ENCODE data around the gene PIK3C2G. TPM values are rescaled to one million over a fixed set of nuclear protein-coding genes. Genes with fewer than 3 reads are reported as not detected.

The PIK3C2G gene
- total RNA-seq, 1 donor from 2014 or later, result 4.6 TPM

DNA sequence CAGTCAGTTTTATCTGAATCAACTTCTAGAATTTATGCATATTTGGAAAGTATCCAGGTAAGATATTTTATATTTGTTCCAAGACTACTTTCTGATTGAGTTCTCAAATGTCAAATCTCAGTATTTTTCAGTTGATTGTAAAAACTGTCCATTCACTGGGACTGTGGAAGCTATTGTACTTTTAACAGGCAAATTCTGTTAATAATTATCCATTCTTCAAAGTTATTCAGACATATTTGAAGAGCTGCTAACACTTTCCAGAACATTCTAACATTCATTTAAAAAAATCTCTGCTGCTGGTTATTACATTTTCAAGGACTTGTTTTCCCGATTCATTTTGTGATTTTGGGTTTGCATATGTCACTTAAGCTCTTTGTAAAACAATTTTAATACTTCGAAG, 59.7 kb downstream of the PIK3C2G start:
- Mint-ChIP-seq H3K36me3 (peaks cover 18% of the 10 kb centered on the region), H3K4me1 (ENCODE audit: unreplicated experiment) (no peaks in the 10 kb centered on the region), H3K4me3 (no peak overlapping the region), H3K9me3 (no peaks in the 10 kb centered on the region), H3K27me3 (no peaks in the 10 kb centered on the region), H3K27ac (no peak overlapping the region)
- TF ChIP-seq CTCF (conservative IDR thresholded peaks at IDR 0.05), result no peak
- DNase-seq (ENCODE audit: extremely low spot score, unreplicated experiment), result no peak

DNA sequence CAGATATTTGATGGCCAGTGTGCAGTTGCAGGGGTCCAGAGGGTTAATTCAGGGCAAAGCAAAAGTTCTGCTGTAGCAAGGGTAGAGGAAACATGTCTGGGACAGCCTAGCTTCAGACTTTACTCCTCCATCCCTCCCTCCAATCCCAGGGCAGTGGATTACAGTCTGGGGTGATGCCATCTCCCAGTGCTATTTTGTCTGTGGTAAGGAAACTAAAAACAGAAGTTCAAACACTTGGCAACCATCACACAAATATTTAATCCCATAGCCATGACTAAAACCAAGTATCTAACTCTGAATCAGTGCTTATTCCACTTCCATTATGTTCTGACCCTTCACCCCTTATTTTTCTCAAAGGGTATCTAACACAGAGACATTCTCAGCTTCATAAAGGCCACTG, 61.8 kb downstream of the PIK3C2G start:
- Mint-ChIP-seq H3K9me3 (no peaks in the 10 kb centered on the region), H3K27me3 (no peaks in the 10 kb centered on the region), H3K4me1 (ENCODE audit: unreplicated experiment) (no peaks in the 10 kb centered on the region), H3K4me3 (no peak overlapping the region), H3K27ac (no peak overlapping the region), H3K36me3 (peaks cover 18% of the 10 kb centered on the region)
- no peak for DNase-seq (ENCODE audit: extremely low spot score, unreplicated experiment)
- no peak for TF ChIP-seq CTCF (conservative IDR thresholded peaks at IDR 0.05)

DNA sequence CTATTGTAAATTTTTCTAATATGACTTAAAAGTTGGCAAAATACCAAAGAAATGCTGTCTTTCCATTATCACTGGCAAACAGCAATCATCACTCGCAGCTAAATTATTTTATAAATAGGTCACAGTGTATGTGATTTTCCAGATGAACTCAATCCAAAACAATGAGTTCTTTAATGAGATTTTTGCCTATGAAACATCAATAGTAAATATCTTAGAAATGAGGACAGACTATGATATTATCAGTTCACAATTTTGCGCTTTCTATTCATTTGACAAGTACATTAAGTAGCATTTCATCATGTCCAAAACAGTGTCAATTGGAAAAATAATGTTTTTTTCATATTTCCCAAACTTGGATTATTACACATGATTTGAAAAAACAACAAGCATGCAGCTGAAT, 65.7 kb downstream of the PIK3C2G start:
- Mint-ChIP-seq H3K4me3 (no peak overlapping the region), H3K36me3 (peaks cover 5% of the 10 kb centered on the region), H3K27me3 (no peaks in the 10 kb centered on the region), H3K27ac (no peak overlapping the region), H3K4me1 (ENCODE audit: unreplicated experiment) (no peaks in the 10 kb centered on the region), H3K9me3 (no peaks in the 10 kb centered on the region)
- TF ChIP-seq CTCF (conservative IDR thresholded peaks at IDR 0.05), result no peak
- DNase-seq (ENCODE audit: extremely low spot score, unreplicated experiment), result no peak

DNA sequence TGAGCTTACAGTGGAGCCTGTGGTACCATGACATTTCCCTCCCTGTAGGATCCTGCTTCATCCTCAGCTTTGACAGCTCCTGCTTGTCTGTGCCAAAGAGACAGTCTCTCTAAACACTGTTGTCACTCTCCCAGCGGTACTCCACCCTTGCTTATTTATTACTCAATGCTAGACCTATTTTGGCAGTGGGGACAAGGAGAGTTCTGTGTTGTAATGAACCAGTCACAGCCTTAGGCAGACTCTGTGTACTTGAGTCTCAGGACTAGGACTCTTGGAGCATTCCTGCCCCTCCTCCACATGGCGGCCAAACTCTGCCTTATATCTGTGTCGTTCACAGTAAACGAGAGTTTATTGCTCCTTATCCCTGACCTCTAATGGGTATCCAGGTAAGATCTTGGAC, 70.9 kb downstream of the PIK3C2G start:
- Mint-ChIP-seq H3K27me3 (no peaks in the 10 kb centered on the region), H3K27ac (no peak overlapping the region), H3K9me3 (no peaks in the 10 kb centered on the region), H3K4me3 (no peak overlapping the region), H3K4me1 (ENCODE audit: unreplicated experiment) (no peaks in the 10 kb centered on the region), H3K36me3 (no peaks in the 10 kb centered on the region)
- DNase-seq (ENCODE audit: extremely low spot score, unreplicated experiment), result no peak
- TF ChIP-seq CTCF (conservative IDR thresholded peaks at IDR 0.05), result no peak

GRCh38 chr12:18339633-18340032, 78.3 kb downstream of the PIK3C2G start:
- Mint-ChIP-seq H3K27me3 (no peaks in the 10 kb centered on the region), H3K36me3 (no peaks in the 10 kb centered on the region), H3K9me3 (no peaks in the 10 kb centered on the region), H3K27ac (no peak overlapping the region), H3K4me3 (no peak overlapping the region), H3K4me1 (ENCODE audit: unreplicated experiment) (no peaks in the 10 kb centered on the region)
- DNase-seq (ENCODE audit: extremely low spot score, unreplicated experiment), result no peak
- TF ChIP-seq CTCF (conservative IDR thresholded peaks at IDR 0.05), result no peak

- Mint-ChIP-seq H3K4me3 (no peak overlapping the region), H3K36me3 (no peaks in the 10 kb centered on the region), H3K4me1 (ENCODE audit: unreplicated experiment) (no peaks in the 10 kb centered on the region), H3K27ac (no peak overlapping the region), H3K9me3 (no peaks in the 10 kb centered on the region), H3K27me3 (no peaks in the 10 kb centered on the region)
- no peak for DNase-seq (ENCODE audit: extremely low spot score, unreplicated experiment)
- TF ChIP-seq CTCF (conservative IDR thresholded peaks at IDR 0.05), result no peak
Observed at GRCh38 chr12:18340186-18340585, 78.9 kb downstream of the PIK3C2G start.
